Fibroblast of pulmonary artery (primary cell): ENCODE results near the gene AUTS2.

Experiments
- DNase-seq: peaks from one replicate; pipeline ENCODE4 v3.0.0-alpha.2; 2010; ENCODE audit warnings: low read depth
- H3K4me3 ChIP-seq: replicated peaks from 2 replicates; pipeline ENCODE4 v1.5.1; 2011; ENCODE audit warnings: low read depth, mild to moderate bottlenecking, control low read depth, low read length, moderate library complexity
- CTCF ChIP-seq: IDR thresholded peaks from 2 replicates; pipeline ENCODE4 v1.5.1; 2011; ENCODE audit warnings: mild to moderate bottlenecking, control low read depth, low read length, inconsistent platforms; ENCODE audit errors: missing control alignments

AUTS2 gene

GRCh38 chr7:70457482-70457881 lies 859.2 kb downstream of the AUTS2 start:
- H3K4me3 ChIP-seq, result no peak overlapping the region
- TF ChIP-seq CTCF, result no peak
- DNase-seq, result no peak

GRCh38 chr7:70457883-70458680 lies 859.8 kb downstream of the AUTS2 start:
- H3K4me3 ChIP-seq, result no peak overlapping the region
- DNase-seq, result no peak
- no peak for TF ChIP-seq CTCF

GRCh38 chr7:70458745-70459144 lies 860.5 kb downstream of the AUTS2 start:
- TF ChIP-seq CTCF, result no peak
- no peak for DNase-seq
- H3K4me3 ChIP-seq, result no peak overlapping the region

- DNase-seq, result no peak
- no peak overlapping the region for H3K4me3 ChIP-seq
- no peak for TF ChIP-seq CTCF
Observed at GRCh38 chr7:70459546-70459945, 861.3 kb downstream of the AUTS2 start.

GRCh38 chr7:70460071-70460470 lies 861.8 kb downstream of the AUTS2 start:
- H3K4me3 ChIP-seq, result no peak overlapping the region
- no peak for DNase-seq
- no peak for TF ChIP-seq CTCF

- no peak for DNase-seq
- no peak for TF ChIP-seq CTCF
- no peak overlapping the region for H3K4me3 ChIP-seq
Observed at GRCh38 chr7:70460562-70460961, 862.3 kb downstream of the AUTS2 start.

GRCh38 chr7:70463352-70463938 lies 865.2 kb downstream of the AUTS2 start:
- no peak for TF ChIP-seq CTCF
- DNase-seq, result no peak
- no peak overlapping the region for H3K4me3 ChIP-seq
